ENCODE data around the gene BCAS4.
"Not testable (repeated sequence)": the region's sequence is repeated elsewhere in the genome, so short reads cannot be mapped to it uniquely, and the experiment has no call there.

BCAS4 gene

GRCh38 chr20:50771419-50772080 lies 23.3 kb upstream of the BCAS4 start:
- not testable (repeated sequence) for DNase-seq

- no peak for DNase-seq
Observed at GRCh38 chr20:50772420-50773185, 22.3 kb upstream of the BCAS4 start.

- no peak for DNase-seq
Observed at GRCh38 chr20:50774515-50774914, 20.3 kb upstream of the BCAS4 start.

GRCh38 chr20:50776122-50776817 lies 18.6 kb upstream of the BCAS4 start:
- no peak for DNase-seq

GRCh38 chr20:50777373-50777772 lies 17.5 kb upstream of the BCAS4 start:
- no peak for DNase-seq

- not testable (repeated sequence) for DNase-seq
Observed at GRCh38 chr20:50778994-50779393, 15.9 kb upstream of the BCAS4 start.

- DNase-seq = no peak
Observed at GRCh38 chr20:50783390-50783789, 11.5 kb upstream of the BCAS4 start.

GRCh38 chr20:50783903-50784302 lies 11.0 kb upstream of the BCAS4 start:
- no peak for DNase-seq

GRCh38 chr20:50784464-50784863 lies 10.4 kb upstream of the BCAS4 start:
- no peak for DNase-seq

- DNase-seq = no peak
Observed at GRCh38 chr20:50786703-50787102, 8.2 kb upstream of the BCAS4 start.

GRCh38 chr20:50787181-50787580 lies 7.7 kb upstream of the BCAS4 start:
- no peak for DNase-seq

- peak; percentile 72 for DNase-seq
Observed at GRCh38 chr20:50788045-50788991, 6.5 kb upstream of the BCAS4 start.

GRCh38 chr20:50789968-50790650 lies 4.8 kb upstream of the BCAS4 start:
- no peak for DNase-seq

GRCh38 chr20:50790651-50791277 lies 4.1 kb upstream of the BCAS4 start:
- DNase-seq = peak; percentile 95

- DNase-seq = no peak
Observed at GRCh38 chr20:50792708-50793574, 1.9 kb upstream of the BCAS4 start.

GRCh38 chr20:50793575-50794016 lies 1.3 kb upstream of the BCAS4 start:
- not testable (repeated sequence) for DNase-seq

- DNase-seq = no peak
Observed at GRCh38 chr20:50794181-50794845, 548 bp upstream of the BCAS4 start.

- DNase-seq = no peak
Observed at GRCh38 chr20:50797142-50797541, 2.3 kb downstream of the BCAS4 start.

GRCh38 chr20:50798650-50799049 lies 3.8 kb downstream of the BCAS4 start:
- no peak for DNase-seq

All from fibroblast of skin of abdomen (primary cell).